HepG2 (cell line): ENCODE data around the gene GRIN2D.

Source experiments
- ARHGAP35 ChIP-seq: sonication (generic); formaldehyde crosslinking; IDR thresholded peaks from 2 replicates; pipeline ENCODE4 v1.9.0; 2022; ENCODE audit warnings: mild to moderate bottlenecking, inconsistent platforms, moderate library complexity, missing genetic modification reagents, borderline replicate concordance
- CBX5 ChIP-seq: sonication (generic); formaldehyde crosslinking; IDR thresholded peaks from 2 replicates; pipeline ENCODE4 v1.4.0; 2020; ENCODE audit warnings: missing genetic modification reagents, borderline replicate concordance
- E2F2 ChIP-seq: sonication (generic); formaldehyde crosslinking; IDR thresholded peaks from 2 replicates; pipeline ENCODE4 v1.4.0; 2020; ENCODE audit warnings: missing genetic modification reagents, borderline replicate concordance
- MXI1 ChIP-seq: IDR thresholded peaks from 3 replicates; pipeline ENCODE4 v1.6.1; 2012; ENCODE audit warnings: low read depth, low read length, inconsistent platforms, borderline replicate concordance
- POLR2A ChIP-seq, 2 experiments: IDR thresholded peaks; 2 replicates each; pipeline ENCODE4 v1.6.1; 2011; ENCODE audit warnings: low read depth in 2 of 2, low read length in 2 of 2, mild to moderate bottlenecking in 1 of 2, moderate library complexity in 1 of 2; ENCODE audit not compliant: insufficient read depth in 1 of 2
- ZMYM2 ChIP-seq: sonication (generic); formaldehyde crosslinking; IDR thresholded peaks from 2 replicates; pipeline ENCODE4 v1.8.0; 2022; ENCODE audit warnings: mild to moderate bottlenecking, missing genetic modification reagents

GRCh38 chr19:48361912-48362311, 31.6 kb upstream of the GRIN2D start:
- no peak for TF ChIP-seq POLR2A (IDR thresholded peaks at IDR 0.05; ENCODE audit: insufficient read depth in 1 of 2, low read depth in 2 of 2, low read length in 2 of 2)
- no peak for TF ChIP-seq ZMYM2 (CRISPR knock-in tag)
- TF ChIP-seq CBX5 (CRISPR knock-in tag) = no peak
- no peak for TF ChIP-seq ARHGAP35 (CRISPR knock-in tag)
- TF ChIP-seq E2F2 = no peak
- TF ChIP-seq MXI1 = no peak
